Inferior parietal cortex (tissue), 1 donor: ENCODE results near the gene POLDIP2.
A peak's percentile ranks its signal among the peaks of the same experiment; 100 is the strongest.

Experiments
- DNase-seq: peaks from one replicate; pipeline ENCODE4 v3.0.0-alpha.2; 2016; ENCODE audit errors: extremely low spot score

POLDIP2 gene

GRCh38 chr17:28390563-28390962, 33.2 kb upstream of the POLDIP2 start:
- DNase-seq = no peak

GRCh38 chr17:28390141-28390540, 32.8 kb upstream of the POLDIP2 start:
- no peak for DNase-seq

- DNase-seq = no peak
Observed at GRCh38 chr17:28388106-28388505, 30.8 kb upstream of the POLDIP2 start.

GRCh38 chr17:28386391-28386790, 29.1 kb upstream of the POLDIP2 start:
- no peak for DNase-seq

GRCh38 chr17:28385406-28385805, 28.1 kb upstream of the POLDIP2 start:
- DNase-seq = no peak

GRCh38 chr17:28385037-28385400, 27.7 kb upstream of the POLDIP2 start:
- no peak for DNase-seq

- DNase-seq = no peak
Observed at GRCh38 chr17:28384281-28385036, 27.1 kb upstream of the POLDIP2 start.

- DNase-seq = no peak
Observed at GRCh38 chr17:28381141-28381825, 24.0 kb upstream of the POLDIP2 start.

- DNase-seq = no peak
Observed at GRCh38 chr17:28379814-28380801, 22.8 kb upstream of the POLDIP2 start.

- no peak for DNase-seq
Observed at GRCh38 chr17:28372945-28373274, 15.6 kb upstream of the POLDIP2 start.

- DNase-seq = no peak
Observed at GRCh38 chr17:28372203-28372944, 15.0 kb upstream of the POLDIP2 start.

- peak; percentile 70 for DNase-seq
Observed at GRCh38 chr17:28371245-28372202, 14.2 kb upstream of the POLDIP2 start, which contains the start of gene SARM1. Gene SARM1, plus strand, starts transcription at chr17:28371694. Its CDS starts 339 bp downstream, at chr17:28372033.

GRCh38 chr17:28370744-28371103, 13.4 kb upstream of the POLDIP2 start:
- DNase-seq = no peak

GRCh38 chr17:28370035-28370743, 12.9 kb upstream of the POLDIP2 start, which contains the start of gene VTN:
Gene VTN, minus strand, starts transcription at chr17:28370307. Its CDS starts 104 bp downstream, at chr17:28370203.
- no peak for DNase-seq

- no peak for DNase-seq
Observed at GRCh38 chr17:28369684-28370034, 12.3 kb upstream of the POLDIP2 start.

GRCh38 chr17:28368915-28369683, 11.8 kb upstream of the POLDIP2 start:
- no peak for DNase-seq

GRCh38 chr17:28368306-28368831, 11.0 kb upstream of the POLDIP2 start:
- no peak for DNase-seq

- no peak for DNase-seq
Observed at GRCh38 chr17:28367641-28368305, 10.4 kb upstream of the POLDIP2 start.
